Caki2 (cell line): ENCODE results near the gene TBX5. TPM values are rescaled to one million over a fixed set of nuclear protein-coding genes. Genes with fewer than 3 reads are reported as not detected.

Experiments
- DNase-seq: peaks from one replicate; pipeline ENCODE4 v3.0.0-alpha.2; 2015; ENCODE audit warnings: low read depth
- in situ Hi-C: cut with HindIII; loops from 2 replicates; pipeline ENCODE4 v1.10.0; 2016; ENCODE audit warnings: low sequenced_read_pairs, low pct_unique_long_range_greater_than_20kb, mixed read lengths
- total RNA-seq: library from RNA; depleted of rRNA; stranded (reverse); fragments of >200 nt; shearing (Covaris generic); gene quantifications from 2 replicates; pipeline ENCODE4 v1.2.3, GENCODE V29; 2014; ENCODE audit warnings: low replicate concordance

TBX5 gene
- total RNA-seq, 1 experiment from 2014 or later: not detected

DNA sequence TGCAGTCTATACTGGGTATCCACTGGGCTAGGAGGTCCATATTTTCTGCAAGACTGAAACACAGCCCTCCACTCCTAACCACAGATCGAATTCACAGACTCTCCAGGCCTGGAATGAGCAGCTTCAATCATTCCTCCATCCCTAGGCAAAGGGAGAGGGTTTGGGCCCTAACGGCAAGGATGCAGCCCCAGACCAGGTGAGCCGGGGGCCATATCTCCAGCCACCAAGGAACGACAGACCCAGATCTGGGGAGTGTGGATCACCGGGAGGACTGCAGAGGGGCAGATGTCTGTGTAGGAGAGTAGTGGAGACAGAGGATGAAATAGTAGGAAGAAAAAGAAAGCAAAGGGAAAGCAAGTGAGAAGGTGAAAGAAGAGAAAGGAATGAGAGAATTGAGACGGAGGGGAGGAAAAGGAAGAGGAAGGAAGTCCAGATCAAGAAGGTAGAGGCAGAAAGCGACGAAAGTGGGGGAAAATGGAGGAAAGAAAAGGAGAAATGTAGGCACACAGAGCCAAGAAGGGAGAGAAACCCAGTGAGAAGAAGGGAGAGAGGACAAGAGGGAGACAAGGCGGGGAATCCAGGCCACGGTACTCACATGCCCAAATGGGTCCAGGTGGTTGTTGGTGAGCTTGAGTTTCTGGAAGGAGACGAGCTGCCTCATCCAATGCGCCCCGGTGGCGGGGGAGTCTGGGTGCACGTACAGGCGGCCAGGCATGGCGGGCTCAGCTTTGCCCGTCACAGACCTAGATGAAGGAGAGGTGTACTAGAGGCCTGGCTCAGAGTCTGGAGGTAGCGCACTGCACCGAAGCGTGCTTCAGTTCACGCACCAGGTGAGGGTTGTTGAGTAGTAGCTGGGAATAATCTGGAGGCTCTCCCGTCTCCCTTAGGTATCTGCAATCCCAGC lies 7.7 kb downstream of the TBX5 start:
- no peak for DNase-seq
- in situ Hi-C loops: no loop called here

DNA sequence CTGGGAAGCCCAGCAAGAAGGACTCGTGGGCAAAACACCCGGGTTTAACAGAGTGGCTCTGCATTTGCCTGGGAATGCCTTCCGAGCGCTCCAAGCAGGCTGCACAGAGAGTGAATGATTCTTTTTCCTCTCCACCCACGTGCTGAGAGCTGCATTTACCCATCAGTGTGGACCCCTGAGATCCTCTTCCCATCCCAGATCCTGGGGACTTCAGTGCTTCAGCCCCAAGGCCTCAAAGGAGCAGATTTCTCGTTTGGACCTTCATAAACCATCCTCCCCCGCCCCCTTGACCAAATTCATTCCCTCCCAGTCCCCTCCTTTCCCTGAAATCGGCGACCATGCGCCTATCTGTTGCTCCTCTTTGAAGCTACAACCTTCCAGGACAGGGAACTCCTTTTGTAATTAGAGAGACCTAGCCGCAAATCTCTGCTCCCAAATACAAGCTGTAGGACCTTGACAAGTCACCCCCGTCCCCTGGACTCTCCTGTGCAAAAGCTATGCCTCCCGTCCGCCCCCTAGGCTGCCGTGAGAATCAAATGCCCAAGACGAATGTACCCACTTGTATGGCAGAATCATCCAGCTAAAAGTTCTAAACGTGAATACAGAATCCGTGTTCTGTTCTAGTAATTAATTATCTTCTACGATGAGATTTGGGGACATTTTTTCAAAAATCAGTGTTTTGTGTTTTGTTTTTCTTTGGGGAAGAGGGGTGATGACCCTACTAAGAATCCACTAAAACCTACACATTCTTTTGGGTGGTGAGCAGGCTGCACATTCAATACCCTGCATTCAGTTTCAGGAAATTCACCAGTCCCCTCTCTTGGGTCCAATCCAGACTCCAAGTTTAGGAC lies 8.8 kb downstream of the TBX5 start:
- DNase-seq: no peak
- in situ Hi-C loops: no loop called here

DNA sequence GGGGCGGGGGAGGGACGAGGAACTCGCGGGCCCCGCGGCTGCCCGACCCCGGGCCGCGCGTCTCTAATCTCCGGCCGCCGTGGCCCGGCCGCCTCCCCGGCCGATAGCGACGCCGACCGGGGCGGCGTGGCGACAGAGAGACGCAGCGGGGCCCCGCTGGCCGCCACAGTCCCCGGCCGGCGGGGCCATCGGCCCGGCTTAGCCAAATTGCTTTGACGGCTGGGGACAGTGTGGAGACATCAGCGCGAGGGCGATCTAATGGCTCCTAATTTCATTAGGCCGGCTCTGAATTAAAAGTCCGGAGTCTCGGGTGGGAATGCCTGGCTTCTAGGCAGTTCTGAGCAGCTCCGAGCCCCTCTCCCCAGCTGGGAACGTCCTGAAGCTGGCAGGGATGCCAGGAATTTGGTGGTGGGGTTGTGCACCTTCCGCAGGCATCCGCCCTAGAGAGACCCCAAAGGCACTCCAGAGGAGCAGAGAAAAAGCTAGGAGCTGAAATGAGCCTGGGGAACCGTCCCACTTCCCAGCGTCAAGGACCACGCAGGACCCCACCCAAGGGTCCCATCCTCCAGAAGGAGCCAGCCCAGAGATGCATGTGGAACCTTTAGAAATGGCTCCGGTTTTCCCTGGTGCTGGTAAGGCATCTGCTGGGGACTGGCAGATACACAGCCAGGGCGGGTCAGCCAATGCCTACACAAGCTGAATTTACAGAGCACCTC lies 9.6 kb downstream of the TBX5 start:
- in situ Hi-C loops: no loop called here

GRCh38 chr12:114395755-114396152 lies 10.2 kb downstream of the TBX5 start:
- in situ Hi-C loops: no loop called here
- no peak for DNase-seq

More for the DNA sequence above, 9.6 kb downstream of the TBX5 start:
- no peak for DNase-seq

DNA sequence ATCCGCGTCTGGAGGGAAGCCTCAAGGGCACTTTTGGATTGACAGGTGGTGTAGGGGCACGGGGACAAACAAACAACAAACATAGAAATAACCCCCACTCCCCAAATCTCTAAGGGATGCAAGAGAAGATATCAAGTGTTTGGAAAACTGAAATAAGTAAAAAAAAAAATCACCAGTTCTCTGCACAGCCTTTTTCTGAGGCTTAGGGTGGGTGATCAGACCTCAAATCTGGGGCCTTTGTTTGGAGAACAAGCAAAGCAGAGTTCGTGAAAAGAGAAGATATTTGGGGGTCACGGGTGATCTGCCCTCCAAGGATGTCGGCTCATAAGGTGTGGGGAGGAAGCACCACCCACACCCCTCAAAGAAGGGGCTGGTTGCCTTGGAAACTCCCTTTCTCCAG lies 10.7 kb downstream of the TBX5 start:
- in situ Hi-C loops: no loop called here
- no peak for DNase-seq

GRCh38 chr12:114393569-114393968 lies 12.4 kb downstream of the TBX5 start:
- in situ Hi-C loops: no loop called here

DNA sequence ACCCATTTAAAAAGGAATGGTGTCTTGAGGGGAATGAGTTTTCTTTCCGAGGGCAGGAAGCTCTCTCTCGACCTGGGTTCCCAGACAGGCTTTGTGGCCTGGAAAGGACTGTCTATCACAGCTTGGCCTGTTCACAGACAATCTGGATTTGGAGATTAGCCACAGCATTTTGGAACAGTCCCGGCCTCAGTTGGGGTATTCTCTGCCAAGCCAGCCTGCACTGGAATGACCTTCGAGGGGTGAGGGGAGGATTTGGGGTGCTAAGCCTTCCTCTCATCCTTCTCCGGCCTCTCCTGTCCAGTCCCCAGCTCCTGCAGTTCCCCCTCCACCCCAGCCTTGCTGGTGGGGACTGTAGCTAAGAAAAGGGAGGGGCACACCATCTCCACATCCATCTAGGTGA lies 13.0 kb downstream of the TBX5 start:
- no peak for DNase-seq
- in situ Hi-C loops: no loop called here

More at GRCh38 chr12:114393569-114393968, 12.4 kb downstream of the TBX5 start:
- DNase-seq: no peak

- DNase-seq: no peak
- in situ Hi-C loops: no loop called here
Observed at GRCh38 chr12:114391088-114391487, 14.9 kb downstream of the TBX5 start.

DNA sequence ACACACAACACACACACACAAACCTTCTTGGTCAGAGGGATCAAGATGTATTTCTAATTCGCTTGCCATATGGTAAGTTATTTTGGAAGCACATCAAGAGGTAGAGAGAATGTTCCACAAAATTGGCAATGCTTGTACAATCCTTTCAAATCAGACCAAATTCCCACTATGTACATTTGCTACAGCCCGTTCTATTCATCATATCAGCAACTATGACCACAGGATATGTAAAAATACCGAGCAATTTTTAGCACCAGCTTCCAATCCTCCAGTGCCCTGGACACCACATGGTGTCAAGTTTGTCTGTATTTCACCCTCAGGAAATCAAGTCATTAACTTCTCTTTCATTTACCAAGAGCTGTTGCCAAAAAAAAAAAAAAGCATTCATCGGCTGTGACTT lies 21.2 kb downstream of the TBX5 start:
- in situ Hi-C loops: no loop called here

GRCh38 chr12:114381177-114381576 lies 24.8 kb downstream of the TBX5 start:
- DNase-seq: no peak
- in situ Hi-C loops: no loop called here

More for the DNA sequence above, 21.2 kb downstream of the TBX5 start:
- DNase-seq: no peak

DNA sequence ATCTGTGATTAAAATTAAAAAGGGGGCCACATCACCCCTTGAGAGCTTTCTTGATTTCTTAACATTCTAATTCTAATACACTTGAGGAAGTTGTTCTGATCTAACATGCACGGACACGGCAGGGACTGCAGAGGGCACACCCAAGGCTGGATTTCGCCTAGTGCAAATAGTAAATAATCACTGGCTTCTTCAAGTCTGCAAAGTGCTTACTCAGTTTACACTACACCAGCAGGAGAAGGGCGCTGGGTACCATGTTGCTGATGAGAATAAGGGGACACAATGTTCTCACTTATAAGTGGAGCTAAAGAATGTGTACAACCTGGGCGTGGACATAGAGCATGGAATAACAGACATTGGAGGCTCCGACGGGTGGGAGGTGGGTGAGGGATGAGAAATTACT lies 34.2 kb downstream of the TBX5 start:
- no peak for DNase-seq
- in situ Hi-C loops: no loop called here

- no peak for DNase-seq
- in situ Hi-C loops: no loop called here
Observed at GRCh38 chr12:114371250-114371649, 34.7 kb downstream of the TBX5 start.

DNA sequence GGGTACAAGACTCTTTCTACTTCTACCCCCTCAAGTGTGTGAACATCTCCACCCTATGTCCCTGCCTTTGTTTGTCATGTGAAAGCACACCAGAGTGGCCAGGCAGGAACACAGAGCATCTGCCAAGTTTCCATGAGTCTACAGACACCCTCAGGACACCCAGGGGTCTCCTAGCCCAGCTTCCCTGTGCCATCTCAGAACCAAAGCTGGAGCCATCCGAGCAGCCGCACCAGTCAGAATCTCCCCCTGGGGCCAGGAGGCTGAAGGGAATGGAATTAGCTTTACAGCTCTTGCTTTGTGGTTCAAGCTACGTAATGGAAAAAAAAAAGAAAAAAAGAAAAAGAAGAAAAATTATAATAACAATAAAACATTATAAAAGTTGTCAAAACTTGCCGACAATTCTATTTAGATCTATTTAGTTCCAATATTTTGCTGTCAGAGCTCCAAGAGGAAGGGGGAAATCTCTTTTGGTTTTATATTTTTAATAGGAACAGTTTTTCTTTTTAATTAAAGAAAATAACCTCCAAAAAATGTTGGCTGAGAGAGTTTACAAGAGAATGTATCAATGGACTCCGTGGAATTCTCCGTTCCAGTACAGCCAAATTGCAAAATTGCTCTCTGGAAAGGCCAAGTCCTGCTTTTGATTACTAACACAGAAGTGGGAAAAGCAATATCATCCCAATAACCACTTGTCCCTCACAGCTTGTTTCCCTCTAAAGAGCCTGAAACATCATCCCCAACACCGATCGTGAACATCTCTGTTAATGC lies 37.1 kb downstream of the TBX5 start:
- in situ Hi-C loops: no loop called here
- DNase-seq: no peak

- DNase-seq: no peak
- in situ Hi-C loops: no loop called here
Observed at GRCh38 chr12:114361992-114362391, 44.0 kb downstream of the TBX5 start.

DNA sequence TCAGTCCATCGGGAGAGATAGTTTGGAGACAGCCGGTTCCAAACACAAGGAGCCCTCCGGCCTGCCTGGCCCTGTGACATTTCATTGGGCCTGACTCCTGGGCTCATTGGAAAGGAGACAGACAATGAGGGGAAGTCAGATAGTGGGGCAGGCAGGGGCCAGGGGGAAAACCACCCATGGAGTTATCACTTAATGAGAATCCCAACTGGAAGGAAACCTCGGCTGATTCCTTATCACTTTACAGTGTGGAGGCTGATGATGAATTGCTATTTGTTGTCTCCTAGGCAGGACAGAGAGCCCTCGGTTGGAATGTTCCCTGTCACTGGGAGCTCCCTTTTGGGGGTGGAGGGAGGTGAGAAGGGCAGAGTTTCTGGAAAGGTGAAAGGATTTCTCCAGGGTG lies 44.4 kb downstream of the TBX5 start:
- DNase-seq: no peak
- in situ Hi-C loops: no loop called here

GRCh38 chr12:114360485-114360884 lies 45.5 kb downstream of the TBX5 start:
- in situ Hi-C loops: no loop called here
- no peak for DNase-seq

DNA sequence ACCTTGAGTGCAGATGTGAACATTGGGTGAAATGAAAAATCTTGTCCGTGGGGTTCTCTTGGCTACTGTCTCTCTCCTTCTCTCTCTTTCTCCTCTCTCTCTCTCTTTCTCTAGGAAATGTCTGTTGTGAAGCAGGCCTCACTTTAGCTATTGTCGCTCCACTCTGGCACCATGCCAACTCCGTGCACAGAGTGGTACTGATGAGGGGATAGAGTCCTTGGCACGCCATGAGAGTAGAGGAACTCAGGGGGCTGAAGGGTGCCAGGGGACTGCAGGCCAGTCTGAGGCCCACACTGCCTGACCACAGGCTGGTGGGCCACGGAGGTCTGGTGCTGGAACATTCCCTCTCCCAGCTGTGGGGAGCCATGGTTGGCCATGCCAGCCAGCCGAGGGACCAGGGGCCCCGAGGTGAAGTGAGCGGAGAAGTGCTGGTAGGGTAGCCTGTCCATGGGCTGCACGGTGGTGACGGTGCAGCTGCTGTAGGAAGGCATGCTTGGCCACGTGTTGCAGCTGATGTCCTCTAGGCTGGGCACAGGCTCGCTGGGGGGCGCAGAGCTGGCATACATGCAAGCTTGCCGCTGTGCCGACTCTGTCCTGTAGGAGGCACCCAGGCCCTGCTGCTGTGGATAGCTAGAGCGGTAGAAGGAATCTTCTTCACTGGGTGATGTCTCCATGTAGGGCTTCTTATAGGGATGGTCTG lies 50.4 kb downstream of the TBX5 start:
- in situ Hi-C loops: no loop called here
- no peak for DNase-seq
